GM12872 (cell line): Measurements from ENCODE around the gene DIPK1B.

Source experiments
- TF ChIP-seq, protein P1 (sequence below): IDR thresholded peaks from 3 replicates; pipeline ENCODE4 v1.5.1; 2011; ENCODE audit warnings: low read depth, mild to moderate bottlenecking, low read length, moderate library complexity; ENCODE audit not compliant: insufficient read depth

DIPK1B gene

DNA sequence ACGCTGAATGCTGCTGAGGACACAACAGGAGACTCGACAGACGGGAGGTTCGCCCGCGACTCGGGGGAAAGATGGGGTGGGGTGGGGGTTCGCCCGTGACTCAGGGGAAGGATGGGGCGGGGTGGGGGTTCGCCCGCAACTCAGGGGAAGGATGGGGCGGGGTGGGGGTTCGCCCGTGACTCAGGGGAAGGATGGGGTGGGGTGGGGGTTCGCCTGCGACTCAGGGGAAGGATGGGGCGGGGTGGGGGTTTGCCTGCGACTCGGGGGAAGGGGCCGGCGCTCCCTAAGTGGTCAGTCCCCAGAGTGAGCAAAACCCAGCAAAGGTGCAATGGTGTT, 33.8 kb downstream of the DIPK1B start:
- TF ChIP-seq, protein P1, sequence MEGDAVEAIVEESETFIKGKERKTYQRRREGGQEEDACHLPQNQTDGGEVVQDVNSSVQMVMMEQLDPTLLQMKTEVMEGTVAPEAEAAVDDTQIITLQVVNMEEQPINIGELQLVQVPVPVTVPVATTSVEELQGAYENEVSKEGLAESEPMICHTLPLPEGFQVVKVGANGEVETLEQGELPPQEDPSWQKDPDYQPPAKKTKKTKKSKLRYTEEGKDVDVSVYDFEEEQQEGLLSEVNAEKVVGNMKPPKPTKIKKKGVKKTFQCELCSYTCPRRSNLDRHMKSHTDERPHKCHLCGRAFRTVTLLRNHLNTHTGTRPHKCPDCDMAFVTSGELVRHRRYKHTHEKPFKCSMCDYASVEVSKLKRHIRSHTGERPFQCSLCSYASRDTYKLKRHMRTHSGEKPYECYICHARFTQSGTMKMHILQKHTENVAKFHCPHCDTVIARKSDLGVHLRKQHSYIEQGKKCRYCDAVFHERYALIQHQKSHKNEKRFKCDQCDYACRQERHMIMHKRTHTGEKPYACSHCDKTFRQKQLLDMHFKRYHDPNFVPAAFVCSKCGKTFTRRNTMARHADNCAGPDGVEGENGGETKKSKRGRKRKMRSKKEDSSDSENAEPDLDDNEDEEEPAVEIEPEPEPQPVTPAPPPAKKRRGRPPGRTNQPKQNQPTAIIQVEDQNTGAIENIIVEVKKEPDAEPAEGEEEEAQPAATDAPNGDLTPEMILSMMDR: no peak

DNA sequence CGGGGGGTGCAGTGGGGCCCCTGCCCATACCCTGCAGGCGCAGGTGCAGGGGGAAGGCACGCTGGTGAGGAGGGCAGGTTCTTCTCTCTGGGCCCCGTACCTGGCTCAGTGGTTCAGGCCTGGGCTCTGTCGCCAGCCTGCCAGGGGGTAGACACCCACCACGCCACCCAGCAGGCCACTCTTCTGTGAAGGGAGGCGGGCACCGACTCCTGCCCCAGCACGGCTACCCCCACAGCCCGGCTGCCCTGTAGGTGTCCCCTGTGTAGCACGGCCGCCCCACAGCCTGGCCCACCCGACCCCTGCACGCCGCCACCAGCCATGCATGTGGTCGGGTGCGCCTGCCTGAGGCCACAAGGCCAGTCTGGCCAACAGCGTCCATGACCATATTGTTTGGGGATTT, 34.2 kb downstream of the DIPK1B start:
- TF ChIP-seq, protein P1: no peak

DNA sequence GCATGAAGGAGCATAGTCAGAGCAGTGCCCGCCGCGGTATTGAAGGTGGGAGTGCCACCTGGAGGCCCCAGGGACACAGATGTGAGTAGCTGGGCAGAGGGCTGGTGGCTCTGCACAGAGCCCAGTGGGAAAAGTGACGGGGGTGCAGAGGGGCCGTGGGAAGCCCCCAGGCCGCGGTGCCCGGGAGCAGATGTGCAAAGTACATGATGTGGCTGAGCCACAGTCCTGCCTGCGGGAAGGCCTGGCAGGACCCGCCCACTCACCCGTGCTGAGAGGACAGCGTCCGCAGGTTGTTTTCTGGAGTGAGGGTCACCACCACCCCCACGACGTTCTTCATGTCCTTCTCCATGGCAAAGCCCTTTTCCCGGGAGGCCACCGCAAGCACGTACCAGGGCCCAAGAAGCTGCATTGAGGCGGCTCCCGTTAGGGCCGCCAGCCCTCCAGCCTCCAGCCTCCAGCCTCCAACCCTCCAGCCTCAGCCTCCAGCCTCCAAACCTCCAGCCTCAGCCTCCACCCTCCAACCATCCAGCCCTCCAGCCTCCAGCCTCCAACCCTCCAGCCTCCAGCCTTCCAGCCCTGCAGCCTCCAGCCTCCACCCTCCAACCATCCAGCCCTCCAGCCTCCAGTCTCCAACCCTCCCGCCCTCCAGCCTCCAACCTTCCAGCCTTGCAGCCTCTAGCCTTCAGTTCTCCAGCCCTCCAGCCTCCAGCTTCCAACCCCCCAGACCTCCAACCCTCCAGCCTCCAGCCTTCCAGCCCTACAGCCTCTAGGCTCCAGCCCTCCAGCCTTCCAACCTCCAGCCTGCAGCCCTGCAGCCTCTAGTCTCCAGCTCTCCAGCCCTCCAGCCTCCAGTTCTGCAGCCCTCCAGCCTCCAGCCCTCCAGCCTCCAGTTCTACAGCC, 35.0 kb downstream of the DIPK1B start:
- TF ChIP-seq, protein P1: no peak

DNA sequence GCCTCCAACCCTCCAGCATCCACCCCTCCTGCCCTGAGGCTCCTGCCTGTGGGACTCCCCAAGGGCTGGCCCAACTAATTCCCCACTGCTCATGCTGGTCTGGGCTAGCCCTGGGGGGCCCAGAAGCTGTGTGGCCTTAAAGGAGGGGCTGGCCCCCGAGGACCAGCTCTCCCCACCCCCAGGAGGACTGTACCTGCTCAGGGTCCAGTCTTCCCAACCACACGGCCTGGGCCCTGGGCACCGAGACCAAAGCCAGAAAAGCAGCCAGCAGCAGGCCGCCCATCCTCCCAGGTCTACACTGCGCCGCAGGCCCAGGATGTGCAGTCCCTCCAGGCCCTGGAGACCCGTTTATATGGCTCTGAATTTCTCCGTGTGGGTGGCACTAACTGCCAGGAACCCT, 35.8 kb downstream of the DIPK1B start, which contains the start of gene LCN6:
TSS of gene LCN6 (minus strand) at position 325 of the 400 bp plus-strand sequence. CDS start at position 283, 42 bp downstream.
- TF ChIP-seq, protein P1: no peak

DNA sequence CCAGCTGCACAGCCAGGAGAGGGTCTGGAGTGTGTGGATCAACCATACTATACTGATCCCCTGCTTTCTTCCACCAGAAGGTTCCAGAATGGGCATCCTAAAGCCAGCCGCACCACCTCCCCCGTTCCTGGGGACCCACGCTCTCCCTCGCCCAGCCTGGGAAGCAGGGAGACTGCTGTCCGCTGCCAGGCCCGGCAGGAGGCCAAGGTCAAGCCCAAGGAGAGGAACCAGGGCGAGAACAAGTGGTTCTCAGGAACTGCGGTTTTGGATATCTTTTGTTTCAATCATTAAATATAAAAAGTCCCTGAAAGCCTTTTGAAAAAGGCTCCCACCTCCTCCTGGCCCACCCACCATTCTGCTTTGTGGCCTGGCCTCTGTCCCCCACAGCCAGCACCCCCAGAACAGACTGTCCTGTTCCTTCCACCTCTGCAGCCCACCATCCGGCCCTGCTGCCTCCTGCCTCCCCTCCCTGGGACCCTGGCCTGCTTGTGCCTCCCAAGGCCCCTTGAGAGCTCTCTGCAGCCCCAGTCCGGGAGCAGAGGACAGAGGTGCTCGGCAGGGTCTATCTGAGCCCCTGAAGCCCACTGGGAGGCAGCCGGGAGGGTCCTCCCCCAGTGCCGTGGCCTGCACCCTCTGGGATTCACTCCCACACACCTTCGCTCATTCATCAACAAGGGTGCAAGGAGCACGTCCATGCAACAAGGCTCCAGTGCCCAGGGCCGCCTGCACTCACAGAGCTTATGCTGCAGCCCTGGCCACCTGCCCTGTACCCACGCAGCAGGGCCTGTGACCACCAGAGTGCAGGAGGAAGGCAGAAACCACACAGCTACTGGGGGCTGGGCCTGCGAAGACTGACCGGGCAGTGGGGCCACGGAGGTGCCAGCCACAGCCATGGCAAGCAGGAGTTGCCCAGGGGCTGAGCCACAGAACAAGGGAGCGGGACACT, 36.6 kb downstream of the DIPK1B start:
- TF ChIP-seq, protein P1: no peak

DNA sequence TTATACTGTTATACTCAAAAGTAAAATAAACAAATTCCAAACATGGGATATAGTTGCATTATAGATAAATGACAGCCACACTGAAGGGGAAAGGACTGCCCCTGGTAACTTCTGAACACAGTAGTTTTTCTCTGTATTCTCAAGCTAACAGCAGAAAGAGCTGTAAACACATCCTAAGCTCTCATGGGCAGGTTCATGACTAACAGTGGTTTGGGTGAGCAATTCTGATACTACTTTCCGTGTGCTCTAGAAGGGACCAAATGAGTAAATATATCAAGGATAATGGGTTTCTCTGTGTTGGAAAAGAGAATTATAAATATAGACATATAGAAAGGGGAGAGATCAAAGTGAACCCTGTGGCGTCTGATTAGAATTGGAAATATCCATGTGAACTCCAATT, 38.2 kb downstream of the DIPK1B start:
- TF ChIP-seq, protein P1: no peak

DNA sequence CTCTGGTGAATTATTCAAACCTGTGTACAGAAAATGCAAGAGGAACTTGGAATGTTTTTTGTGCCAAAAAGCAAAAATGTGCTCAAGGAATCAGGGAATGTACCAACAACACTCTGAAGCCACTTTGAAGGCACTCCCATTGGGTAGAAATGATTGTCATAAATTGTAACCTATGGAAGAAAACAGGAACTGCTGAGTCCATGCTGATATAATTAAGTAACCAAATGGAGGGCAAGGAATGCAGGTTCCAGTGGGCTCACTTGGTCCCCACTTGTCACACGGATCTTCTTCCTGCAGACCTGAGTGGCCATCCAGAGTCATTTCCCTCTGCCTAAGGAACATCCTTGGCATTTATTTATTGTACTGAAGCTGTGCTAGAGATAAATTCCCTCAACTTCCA, 38.9 kb downstream of the DIPK1B start:
- TF ChIP-seq, protein P1: no peak
